HCT116 (cell line): ENCODE results near the gene NOL3. TPM values are rescaled to one million over a fixed set of nuclear protein-coding genes. Genes with fewer than 3 reads are reported as not detected.

Experiments used
- ATAC-seq: fragments of 200-7000 bp; cut with Tn5 transposase; 2 replicates; pipeline ENCODE4 v1.9.1; 2020; ENCODE audit warnings: mild to moderate bottlenecking, moderate library complexity
- BruUV-seq: library from RNA; stranded (reverse); fragments of 400-500 nt; replicated peaks from 2 replicates; lab custom pipeline; 2021; lab: Mats Ljungman, UMichigan
- CTCF ChIA-PET: fragments of 300-600 bp; sonication (Branson Sonifier 250); formaldehyde crosslinking; loops from one replicate; lab custom pipeline; 2021; ENCODE audit warnings: antibody characterized with exemption; lab: Charles Lee
- POLR2A ChIA-PET: fragments of 300-600, 350-600 bp; sonication (Branson Sonifier 250); formaldehyde crosslinking; loops from one replicate; lab custom pipeline; 2021; ENCODE audit warnings: antibody characterized with exemption; lab: Charles Lee
- RAD21 ChIA-PET, 2 experiments: fragments of 300-600 bp; sonication (Branson Sonifier 250); formaldehyde crosslinking; loops; one replicate each; lab custom pipeline; 2023; ENCODE audit warnings: low total read pairs in 2 of 2; ENCODE audit not compliant: uncharacterized antibody in 2 of 2, unreplicated experiment in 2 of 2, low non-redundant PET in 1 of 2; lab: Charles Lee
- DNase-seq: peaks from one replicate; pipeline ENCODE4 v3.0.0-alpha.2; 2010; ENCODE audit warnings: low read depth, low spot score
- H2AFZ ChIP-seq: fragments of 200-600 bp; shearing (Covaris generic), sonication (generic); 2 replicates; pipeline ENCODE4 v1.6.1; 2017; ENCODE audit warnings: low read depth, mixed run types, mixed read lengths, antibody characterized with exemption, low read length; ENCODE audit not compliant: poor library complexity, severe bottlenecking
- H3K27ac ChIP-seq: 2 replicates; pipeline ENCODE4 v1.5.1; 2012; ENCODE audit warnings: low read depth, low read length
- H3K27me3 ChIP-seq: fragments of 200-600 bp; sonication (generic); 2 replicates; pipeline ENCODE4 v1.6.1; 2016; ENCODE audit warnings: mixed run types, low read length, mixed read lengths; ENCODE audit not compliant: insufficient read depth
- H3K36me3 ChIP-seq, 2 experiments: fragments of 200-500 bp in 1 of 2; fragments of 200-600 bp in 1 of 2; sonication (Bioruptor generic) in 1 of 2; sonication (generic) in 1 of 2; 2 replicates each; pipeline versions ENCODE4 v1.5.1 to v1.6.1; 2014 to 2016; ENCODE audit warnings: low read length in 2 of 2, inconsistent platforms in 1 of 2, mixed read lengths in 1 of 2, mixed run types in 1 of 2; ENCODE audit not compliant: insufficient read depth in 2 of 2, control insufficient read depth in 1 of 2
- H3K4me1 ChIP-seq, 2 experiments: fragments of 200-600 bp in 1 of 2; sonication (generic) in 1 of 2; 2 replicates each; pipeline versions ENCODE4 v1.5.1 to v1.6.1; 2012 to 2017; ENCODE audit warnings: low read length in 2 of 2, inconsistent platforms in 1 of 2, mild to moderate bottlenecking in 1 of 2, mixed read lengths in 1 of 2, mixed run types in 1 of 2, moderate library complexity in 1 of 2; ENCODE audit not compliant: insufficient read depth in 2 of 2, control insufficient read depth in 1 of 2
- H3K4me2 ChIP-seq: fragments of 200-600 bp; sonication (generic); 2 replicates; pipeline ENCODE4 v1.6.1; 2017; ENCODE audit warnings: mixed run types, low read length, mixed read lengths
- H3K4me3 ChIP-seq, 2 experiments: fragments of 200-600 bp in 1 of 2; sonication (generic) in 1 of 2; replicated peaks in 1 of 2; 2 replicates each; pipeline ENCODE4 v1.5.1; 2011 to 2016; ENCODE audit warnings: low read length in 2 of 2, control low read depth in 1 of 2, low read depth in 1 of 2, mild to moderate bottlenecking in 1 of 2, mixed read lengths in 1 of 2, mixed run types in 1 of 2
- H3K79me2 ChIP-seq: fragments of 200-600 bp; sonication (generic); 2 replicates; pipeline ENCODE4 v1.6.1; 2017; ENCODE audit warnings: mild to moderate bottlenecking, mixed run types, low read length, moderate library complexity, mixed read lengths; ENCODE audit not compliant: insufficient read depth
- H3K9ac ChIP-seq: fragments of 200-600 bp; sonication (generic); 2 replicates; pipeline ENCODE4 v1.6.1; 2016; ENCODE audit warnings: low read length, mixed read lengths
- H3K9me2 ChIP-seq: fragments of 200-600 bp; sonication (generic), shearing (Covaris generic); 2 replicates; pipeline ENCODE4 v1.6.1; 2017; ENCODE audit warnings: mixed run types, mild to moderate bottlenecking, moderate library complexity; ENCODE audit not compliant: insufficient read depth
- H3K9me3 ChIP-seq, 2 experiments: fragments of 200-500 bp in 1 of 2; fragments of 200-600 bp in 1 of 2; sonication (Bioruptor generic) in 1 of 2; sonication (generic) in 1 of 2; 2 replicates each; pipeline ENCODE4 v1.6.1; 2014 to 2017; ENCODE audit warnings: low read length in 2 of 2, mixed read lengths in 2 of 2, inconsistent platforms in 1 of 2, low read depth in 1 of 2, mild to moderate bottlenecking in 1 of 2, mixed run types in 1 of 2, moderate library complexity in 1 of 2; ENCODE audit not compliant: control insufficient read depth in 1 of 2, insufficient read depth in 1 of 2
- H4K20me1 ChIP-seq: fragments of 200-600 bp; sonication (generic), shearing (Covaris generic); 2 replicates; pipeline ENCODE4 v1.6.1; 2017; ENCODE audit warnings: mixed run types, mild to moderate bottlenecking, moderate library complexity; ENCODE audit not compliant: insufficient read depth
- SP1 ChIP-seq: IDR thresholded peaks from 2 replicates; pipeline ENCODE4 v1.6.1; 2012; ENCODE audit warnings: low read depth
- intact Hi-C: fragments of 100-400 bp; cut with micrococcal nuclease; formaldehyde crosslinking; loops from 2 replicates; pipeline ENCODE4 v1.10.0; 2022
- total RNA-seq: library from RNA; stranded (reverse); gene quantifications from one replicate; pipeline ENCODE4 v1.2.1, GENCODE V29; 2021; ENCODE audit not compliant: unreplicated experiment
- TF ChIP-seq, protein P1 (sequence below): IDR thresholded peaks from 2 replicates; pipeline ENCODE4 v1.6.1; 2011; ENCODE audit warnings: mild to moderate bottlenecking, low read length, moderate library complexity; ENCODE audit not compliant: insufficient replicate concordance; ENCODE audit errors: extremely low read depth
- TF ChIP-seq, protein P2 (sequence below), 3 experiments: fragments of 200-600 bp in 1 of 3; sonication (generic) in 1 of 3; IDR thresholded peaks in 2 of 3; conservative IDR thresholded peaks in 1 of 3; 2 replicates each; pipeline ENCODE4 v1.5.1; 2012 to 2017; ENCODE audit warnings: low read depth in 2 of 3, low read length in 2 of 3, antibody characterized with exemption in 1 of 3, borderline replicate concordance in 1 of 3, control low read depth in 1 of 3, mild to moderate bottlenecking in 1 of 3, mixed read lengths in 1 of 3, mixed run types in 1 of 3, moderate library complexity in 1 of 3; ENCODE audit not compliant: insufficient read depth in 1 of 3

NOL3 gene
- total RNA-seq, 1 experiment from 2014 or later: 54.0 TPM

DNA sequence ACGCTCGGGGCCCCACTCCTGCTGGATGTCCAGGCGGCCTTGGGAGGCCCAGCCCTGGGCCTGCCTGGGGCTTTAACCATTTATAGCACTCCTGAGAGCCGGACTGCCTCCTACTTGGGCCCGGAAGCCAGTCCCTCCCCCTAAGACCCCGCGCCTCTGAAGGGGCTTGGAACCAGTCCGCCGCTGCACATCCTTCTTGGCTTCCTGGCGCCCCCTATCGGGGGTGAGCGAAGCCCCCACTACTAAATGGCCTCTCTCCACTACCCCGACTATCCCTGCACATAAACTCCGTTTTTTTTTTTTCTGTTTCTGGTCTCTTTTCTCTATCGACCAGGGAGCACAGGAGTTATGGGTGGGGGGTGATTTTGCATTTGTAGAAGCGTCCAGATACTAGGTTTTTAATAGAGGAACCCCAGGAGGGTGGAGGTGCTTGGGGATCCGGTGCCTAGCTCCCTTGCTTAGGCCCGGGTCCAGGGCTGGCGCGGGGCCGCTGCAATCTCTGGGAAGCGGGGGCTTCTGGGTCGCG lies 633 bp upstream of the NOL3 start:
- Histone ChIP-seq H3K27me3 (no peaks in the 10 kb centered on the region), H3K4me2 (peak overlapping the region; percentile 100), H3K4me1 (peaks cover 35 to 59% of the 10 kb centered on the region in 2 experiments), H3K36me3 (no peaks in the 10 kb centered on the region), H3K9me2 (no peaks in the 10 kb centered on the region), H3K9ac (peak overlapping the region; percentile 90), H4K20me1 (no peaks in the 10 kb centered on the region), H3K27ac (peak overlapping the region; percentile 81), H2AFZ (no peak overlapping the region), H3K4me3 (peak overlapping the region; percentile 64 to 75), H3K79me2 (peaks cover 8% of the 10 kb centered on the region; the same call in 1 of the 2 replicates), H3K9me3 (no peaks in the 10 kb centered on the region)
- ChIA-PET CTCF (interaction anchor here (0.6 to 5.6 kb wide), 12 partner anchors 9 to 570 kb away, joined by 3 to 52 read pairs (median 4); partner anchors contain the start of genes FBXL8, FHOD1 and TRADD), RAD21 (interaction anchor here in 1 of 2 experiments (1.0 to 1.7 kb wide), 2 partner anchors 17 to 152 kb away, joined by 3 to 6 read pairs; no protein-coding TSS in a partner anchor), POLR2A (interaction anchor here (1.9 to 2.1 kb wide), 2 partner anchors 9 to 28 kb away, joined by 9 to 17 read pairs; partner anchors contain the start of genes FBXL8 and TRADD)
- TF ChIP-seq SP1: no peak
- TF ChIP-seq, protein P1, sequence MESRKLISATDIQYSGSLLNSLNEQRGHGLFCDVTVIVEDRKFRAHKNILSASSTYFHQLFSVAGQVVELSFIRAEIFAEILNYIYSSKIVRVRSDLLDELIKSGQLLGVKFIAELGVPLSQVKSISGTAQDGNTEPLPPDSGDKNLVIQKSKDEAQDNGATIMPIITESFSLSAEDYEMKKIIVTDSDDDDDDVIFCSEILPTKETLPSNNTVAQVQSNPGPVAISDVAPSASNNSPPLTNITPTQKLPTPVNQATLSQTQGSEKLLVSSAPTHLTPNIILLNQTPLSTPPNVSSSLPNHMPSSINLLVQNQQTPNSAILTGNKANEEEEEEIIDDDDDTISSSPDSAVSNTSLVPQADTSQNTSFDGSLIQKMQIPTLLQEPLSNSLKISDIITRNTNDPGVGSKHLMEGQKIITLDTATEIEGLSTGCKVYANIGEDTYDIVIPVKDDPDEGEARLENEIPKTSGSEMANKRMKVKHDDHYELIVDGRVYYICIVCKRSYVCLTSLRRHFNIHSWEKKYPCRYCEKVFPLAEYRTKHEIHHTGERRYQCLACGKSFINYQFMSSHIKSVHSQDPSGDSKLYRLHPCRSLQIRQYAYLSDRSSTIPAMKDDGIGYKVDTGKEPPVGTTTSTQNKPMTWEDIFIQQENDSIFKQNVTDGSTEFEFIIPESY: peak; percentile 40
- TF ChIP-seq, protein P2, sequence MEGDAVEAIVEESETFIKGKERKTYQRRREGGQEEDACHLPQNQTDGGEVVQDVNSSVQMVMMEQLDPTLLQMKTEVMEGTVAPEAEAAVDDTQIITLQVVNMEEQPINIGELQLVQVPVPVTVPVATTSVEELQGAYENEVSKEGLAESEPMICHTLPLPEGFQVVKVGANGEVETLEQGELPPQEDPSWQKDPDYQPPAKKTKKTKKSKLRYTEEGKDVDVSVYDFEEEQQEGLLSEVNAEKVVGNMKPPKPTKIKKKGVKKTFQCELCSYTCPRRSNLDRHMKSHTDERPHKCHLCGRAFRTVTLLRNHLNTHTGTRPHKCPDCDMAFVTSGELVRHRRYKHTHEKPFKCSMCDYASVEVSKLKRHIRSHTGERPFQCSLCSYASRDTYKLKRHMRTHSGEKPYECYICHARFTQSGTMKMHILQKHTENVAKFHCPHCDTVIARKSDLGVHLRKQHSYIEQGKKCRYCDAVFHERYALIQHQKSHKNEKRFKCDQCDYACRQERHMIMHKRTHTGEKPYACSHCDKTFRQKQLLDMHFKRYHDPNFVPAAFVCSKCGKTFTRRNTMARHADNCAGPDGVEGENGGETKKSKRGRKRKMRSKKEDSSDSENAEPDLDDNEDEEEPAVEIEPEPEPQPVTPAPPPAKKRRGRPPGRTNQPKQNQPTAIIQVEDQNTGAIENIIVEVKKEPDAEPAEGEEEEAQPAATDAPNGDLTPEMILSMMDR (IDR thresholded peaks at IDR 0.05 in 2 of 3, conservative IDR thresholded peaks at IDR 0.05 in 1 of 3; ENCODE audit: borderline replicate concordance in 1 of 3, insufficient read depth in 1 of 3, low read depth in 2 of 3, low read length in 2 of 3): peak in 2 of 3 experiments; percentile 78 to 93; a peak in 4 of 6 replicates
- ATAC-seq (no peak), DNase-seq (no peak)
- intact Hi-C loops: no loop called here
- BruUV-seq: TSS peak; percentile 66
